Kidney epithelial cell (primary cell): ENCODE measurements around the gene GRK3. TPM values are rescaled to one million over a fixed set of nuclear protein-coding genes. Genes with fewer than 3 reads are reported as not detected.

ENCODE experiments used
- DNase-seq: peaks from one replicate; pipeline ENCODE4 v3.0.0-alpha.2; 2010; ENCODE audit warnings: low read depth
- H3K27me3 ChIP-seq: 2 replicates; pipeline ENCODE4 v1.6.0; 2011; ENCODE audit warnings: low read length; ENCODE audit not compliant: control insufficient read depth, insufficient read depth
- H3K36me3 ChIP-seq: 2 replicates; pipeline ENCODE4 v1.5.1; 2011; ENCODE audit warnings: low read length; ENCODE audit not compliant: control insufficient read depth, insufficient read depth
- H3K4me3 ChIP-seq: 2 replicates; pipeline ENCODE4 v1.5.1; 2011; ENCODE audit warnings: low read depth, mild to moderate bottlenecking, control low read depth, low read length
- total RNA-seq: library from RNA; depleted of rRNA; stranded (reverse); fragments of >200 nt; gene quantifications from 2 replicates; pipeline ENCODE4 v1.2.3, GENCODE V29; 2015
- TF ChIP-seq, protein P1 (sequence below): IDR thresholded peaks from 2 replicates; pipeline ENCODE4 v1.5.1; 2011; ENCODE audit warnings: mild to moderate bottlenecking, moderate library complexity, low read length, control low read depth, inconsistent platforms; ENCODE audit not compliant: insufficient read depth, poor library complexity, severe bottlenecking

Gene GRK3
- total RNA-seq, 1 donor from 2014 or later: 5.8 TPM

DNA sequence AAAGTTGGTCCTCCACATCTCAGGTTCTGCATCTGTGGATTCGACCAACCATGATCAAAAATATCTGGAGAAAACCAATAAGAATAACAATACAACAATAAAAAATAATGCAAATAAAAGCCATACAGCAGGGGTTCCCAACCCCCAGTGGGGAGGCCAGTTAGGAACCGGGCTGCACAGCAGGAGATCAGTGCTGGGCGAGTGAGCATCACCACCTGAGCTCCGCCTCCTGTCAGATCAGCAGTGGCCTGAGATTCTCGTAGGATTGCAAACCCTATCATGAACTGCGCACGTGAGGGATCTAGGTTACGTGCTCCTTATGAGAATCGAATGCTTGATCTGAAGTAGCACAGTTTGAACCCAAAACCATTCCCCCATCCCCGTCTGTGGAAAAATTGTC, 152.2 kb downstream of the GRK3 start:
- Histone ChIP-seq H3K27me3 (no peaks in the 10 kb centered on the region), H3K4me3 (no peak overlapping the region), H3K36me3 (no peaks in the 10 kb centered on the region)
- no peak for DNase-seq
- TF ChIP-seq, protein P1, sequence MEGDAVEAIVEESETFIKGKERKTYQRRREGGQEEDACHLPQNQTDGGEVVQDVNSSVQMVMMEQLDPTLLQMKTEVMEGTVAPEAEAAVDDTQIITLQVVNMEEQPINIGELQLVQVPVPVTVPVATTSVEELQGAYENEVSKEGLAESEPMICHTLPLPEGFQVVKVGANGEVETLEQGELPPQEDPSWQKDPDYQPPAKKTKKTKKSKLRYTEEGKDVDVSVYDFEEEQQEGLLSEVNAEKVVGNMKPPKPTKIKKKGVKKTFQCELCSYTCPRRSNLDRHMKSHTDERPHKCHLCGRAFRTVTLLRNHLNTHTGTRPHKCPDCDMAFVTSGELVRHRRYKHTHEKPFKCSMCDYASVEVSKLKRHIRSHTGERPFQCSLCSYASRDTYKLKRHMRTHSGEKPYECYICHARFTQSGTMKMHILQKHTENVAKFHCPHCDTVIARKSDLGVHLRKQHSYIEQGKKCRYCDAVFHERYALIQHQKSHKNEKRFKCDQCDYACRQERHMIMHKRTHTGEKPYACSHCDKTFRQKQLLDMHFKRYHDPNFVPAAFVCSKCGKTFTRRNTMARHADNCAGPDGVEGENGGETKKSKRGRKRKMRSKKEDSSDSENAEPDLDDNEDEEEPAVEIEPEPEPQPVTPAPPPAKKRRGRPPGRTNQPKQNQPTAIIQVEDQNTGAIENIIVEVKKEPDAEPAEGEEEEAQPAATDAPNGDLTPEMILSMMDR: no peak

DNA sequence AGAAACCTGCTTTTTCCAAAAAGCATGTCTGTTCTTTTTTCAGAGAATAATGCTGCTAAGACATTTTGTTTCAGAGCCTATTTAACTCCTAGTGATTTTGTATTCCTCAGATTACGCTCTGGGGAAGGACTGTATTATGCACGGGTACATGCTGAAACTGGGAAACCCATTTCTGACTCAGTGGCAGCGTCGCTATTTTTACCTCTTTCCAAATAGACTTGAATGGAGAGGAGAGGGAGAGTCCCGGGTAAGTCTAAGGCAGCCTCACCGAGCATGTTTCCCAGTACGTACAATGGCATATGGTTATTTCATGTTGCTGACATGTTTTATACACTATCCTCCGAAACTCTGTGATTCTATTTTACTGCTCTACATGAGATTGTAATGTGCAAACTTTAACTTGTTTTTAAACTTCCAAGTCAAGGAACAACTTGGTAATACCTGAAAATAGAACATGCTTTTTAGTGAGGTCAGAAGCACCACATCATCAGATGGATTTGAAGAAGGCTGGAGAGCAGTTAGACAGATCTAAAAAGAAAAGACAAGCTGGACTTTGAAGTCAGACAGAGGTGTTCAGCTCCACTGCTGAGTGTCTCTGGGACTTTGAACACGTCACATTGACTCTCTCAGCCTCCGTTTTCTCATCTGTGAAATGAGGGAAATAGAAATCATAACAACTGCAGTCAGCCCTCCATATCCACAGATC, 153.8 kb downstream of the GRK3 start:
- no peak for DNase-seq
- H3K27me3 ChIP-seq: no peaks in the 10 kb centered on the region
- H3K4me3 ChIP-seq: no peak overlapping the region
- TF ChIP-seq, protein P1: no peak
- no peaks in the 10 kb centered on the region for H3K36me3 ChIP-seq

DNA sequence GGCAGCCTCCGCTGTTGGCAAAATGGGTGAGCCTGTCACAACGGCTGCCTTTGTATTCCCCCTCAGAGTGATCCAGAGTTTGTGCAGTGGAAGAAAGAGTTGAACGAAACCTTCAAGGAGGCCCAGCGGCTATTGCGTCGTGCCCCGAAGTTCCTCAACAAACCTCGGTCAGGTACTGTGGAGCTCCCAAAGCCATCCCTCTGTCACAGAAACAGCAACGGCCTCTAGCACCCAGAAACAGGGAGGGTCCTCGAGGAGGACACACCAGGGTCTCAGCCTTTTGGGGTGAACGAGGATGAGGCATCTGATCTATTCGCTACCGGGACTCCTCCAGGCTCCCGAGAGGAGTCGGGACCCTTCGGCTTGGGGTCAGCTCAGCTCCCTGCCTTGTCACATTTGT, 157.7 kb downstream of the GRK3 start:
- no peaks in the 10 kb centered on the region for H3K36me3 ChIP-seq

DNA sequence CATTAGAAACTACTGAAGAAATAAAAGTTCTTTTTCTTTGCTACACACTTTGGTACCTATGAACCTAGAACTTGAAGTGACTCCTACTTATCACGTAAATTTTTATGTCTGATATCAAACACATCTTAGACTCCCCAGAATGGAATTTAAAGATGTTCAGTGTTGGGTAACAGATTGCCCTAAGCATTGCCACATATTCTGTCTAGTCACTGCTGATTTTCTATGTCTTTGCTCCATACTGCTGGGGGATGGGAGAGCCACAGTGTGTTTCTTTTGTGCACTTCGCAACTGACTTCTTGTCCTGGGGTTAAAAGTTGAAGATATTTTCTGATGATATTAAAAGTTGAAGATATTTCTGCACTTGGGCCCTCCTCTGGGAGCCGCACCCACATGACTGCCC, 158.2 kb downstream of the GRK3 start:
- Histone ChIP-seq H3K36me3 (no peaks in the 10 kb centered on the region), H3K27me3 (no peaks in the 10 kb centered on the region), H3K4me3 (no peak overlapping the region)
- TF ChIP-seq, protein P1: no peak
- DNase-seq: no peak

More for the DNA sequence above, 157.7 kb downstream of the GRK3 start:
- Histone ChIP-seq H3K4me3 (no peak overlapping the region), H3K27me3 (no peaks in the 10 kb centered on the region)
- TF ChIP-seq, protein P1: no peak
- DNase-seq: no peak

DNA sequence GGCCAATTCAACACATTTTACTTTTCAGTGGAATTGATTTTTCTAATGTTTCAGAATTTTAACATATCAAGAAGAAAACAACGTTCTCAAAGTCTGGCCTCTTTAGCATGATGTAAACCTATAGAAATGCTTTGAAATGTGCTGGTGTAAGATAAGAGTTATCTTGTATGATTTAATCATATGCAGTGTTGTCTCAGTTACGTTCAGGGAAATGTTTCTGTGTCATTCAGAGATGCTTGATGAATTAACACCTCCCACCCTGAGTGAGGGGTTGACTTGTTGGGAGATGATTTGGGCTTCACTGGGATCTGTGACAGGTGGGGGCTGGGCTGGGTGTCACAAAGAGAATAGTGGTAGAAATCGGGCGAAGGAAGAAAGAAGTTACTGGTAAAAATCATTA, 161.8 kb downstream of the GRK3 start:
- DNase-seq: no peak
- Histone ChIP-seq H3K4me3 (no peak overlapping the region), H3K27me3 (peaks cover 9% of the 10 kb centered on the region), H3K36me3 (no peaks in the 10 kb centered on the region)
- TF ChIP-seq, protein P1: no peak

DNA sequence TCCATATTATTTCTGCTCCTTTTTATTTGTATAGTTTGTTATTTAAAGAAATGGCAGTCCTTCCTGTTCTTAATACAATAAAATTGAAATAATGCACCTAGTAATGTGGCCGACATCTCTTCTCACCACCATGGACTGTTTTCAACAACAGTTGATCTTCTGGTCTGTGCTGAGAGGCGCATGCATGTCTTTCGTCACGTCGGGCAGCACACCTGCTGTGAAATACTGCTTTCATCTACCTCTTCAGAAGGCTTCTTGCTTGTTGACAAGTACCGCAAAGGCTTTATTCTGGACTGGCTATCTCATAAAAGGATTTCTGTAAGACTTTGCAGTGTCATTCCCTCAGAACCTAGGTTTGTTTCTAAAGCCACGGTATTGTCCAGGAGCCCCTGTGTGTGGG, 163.6 kb downstream of the GRK3 start:
- TF ChIP-seq, protein P1: no peak
- DNase-seq: no peak
- H3K36me3 ChIP-seq: no peaks in the 10 kb centered on the region
- no peak overlapping the region for H3K4me3 ChIP-seq
- H3K27me3 ChIP-seq: peaks cover 9% of the 10 kb centered on the region
